Measurements from ENCODE around the gene RAB37.
A peak's percentile ranks its signal among the peaks of the same experiment; 100 is the strongest.

Gene RAB37

DNA sequence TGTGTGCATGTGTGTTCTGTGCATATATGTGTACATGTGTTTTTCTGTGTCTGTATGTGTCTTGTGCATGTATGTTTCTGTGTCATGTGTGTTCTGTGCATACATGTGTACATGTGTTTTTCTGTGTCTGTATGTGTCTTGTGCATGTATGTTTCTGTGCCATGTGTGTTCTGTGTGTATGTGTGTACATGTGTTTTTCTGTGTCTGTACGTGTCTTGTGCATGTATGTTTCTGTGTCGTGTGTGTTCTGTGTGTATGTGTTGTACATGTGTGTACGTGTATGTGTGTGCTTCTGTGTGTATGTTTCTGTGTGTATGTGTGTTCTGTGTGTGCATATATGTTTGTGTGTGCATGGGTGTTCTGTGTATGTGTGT lies 8.4 kb upstream of the RAB37 start:
- no peak for DNase-seq

DNA sequence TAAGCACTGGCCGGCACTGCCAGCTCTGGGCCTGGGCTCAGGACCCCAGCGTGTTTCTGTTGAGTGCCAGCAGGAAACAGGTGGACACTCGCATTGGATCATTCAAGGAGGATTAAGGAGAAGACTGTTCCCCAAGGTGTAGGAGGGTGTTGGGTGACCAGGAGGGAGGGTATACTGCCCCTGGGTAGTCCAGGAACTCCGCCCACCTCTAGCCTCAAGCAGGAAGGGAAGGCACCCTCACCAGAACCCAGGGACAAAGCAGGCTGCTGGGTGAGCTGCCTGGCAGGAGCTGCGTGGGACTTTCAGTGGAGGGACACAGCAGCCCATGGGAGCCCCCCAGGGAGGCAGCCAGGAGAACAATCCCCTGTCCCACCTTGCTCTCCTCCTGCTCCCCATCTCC lies 7.7 kb upstream of the RAB37 start:
- no peak for DNase-seq

DNA sequence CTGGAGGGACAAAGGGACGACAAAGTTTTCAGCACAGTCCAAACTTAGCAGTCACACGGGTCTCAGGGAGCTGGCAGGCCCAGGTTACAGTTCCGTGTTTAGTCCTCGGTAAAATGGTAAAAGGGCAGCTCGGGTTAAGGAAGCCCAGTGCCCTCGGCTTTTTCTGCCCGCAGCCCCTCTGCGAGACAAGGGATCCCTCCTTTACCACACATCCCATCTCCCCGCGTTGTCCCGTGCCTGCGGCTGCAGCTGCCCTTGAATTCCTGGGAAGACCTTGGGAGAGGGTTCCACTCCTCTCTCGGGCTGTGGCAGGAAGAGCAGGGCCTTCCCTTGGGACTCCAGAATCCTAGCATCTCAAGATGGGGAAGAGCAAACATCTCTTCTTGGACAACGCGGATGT lies 7.2 kb upstream of the RAB37 start:
- DNase-seq: no peak

DNA sequence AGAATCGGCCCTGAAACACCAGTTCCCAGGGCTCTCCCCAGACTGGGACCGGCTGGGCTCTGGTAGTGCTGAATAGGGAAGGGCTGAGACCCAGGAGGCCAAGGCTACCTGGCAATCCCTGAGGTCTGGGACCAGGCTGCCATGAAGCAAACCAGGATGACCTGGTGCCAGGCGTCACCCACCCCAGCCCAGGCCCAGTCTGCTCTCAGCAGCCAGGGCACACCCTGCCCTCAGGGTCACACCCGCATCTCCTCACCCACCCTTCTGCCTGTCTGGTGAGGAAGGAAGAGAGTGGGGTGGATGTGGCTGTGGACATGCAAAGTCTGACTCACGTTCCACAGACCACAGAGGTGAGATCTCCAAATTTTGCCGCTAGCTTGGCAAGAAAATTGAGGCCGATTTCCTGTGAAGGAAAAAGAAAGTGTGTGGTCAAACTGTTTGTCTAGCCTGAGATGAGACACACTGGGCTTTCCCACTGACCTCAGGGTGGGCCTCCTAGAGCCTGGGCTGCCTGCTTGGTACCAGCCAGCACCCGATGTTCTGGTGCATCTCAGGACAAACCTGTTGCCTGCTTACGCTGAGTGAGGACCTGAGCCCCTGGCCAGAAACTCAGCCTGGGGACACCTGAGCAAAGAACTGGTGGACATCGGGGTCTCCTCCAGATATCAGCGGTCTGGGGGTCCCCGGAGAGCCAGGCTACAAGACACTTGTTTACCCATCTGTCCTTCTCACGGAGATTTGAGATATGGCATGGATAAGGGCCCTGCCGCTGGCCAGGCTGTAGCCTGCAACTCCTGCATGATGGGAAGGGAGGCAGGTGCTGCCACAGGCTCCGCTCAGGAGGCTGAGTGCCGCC lies 6.3 kb upstream of the RAB37 start:
- DNase-seq: peak; percentile 87

DNA sequence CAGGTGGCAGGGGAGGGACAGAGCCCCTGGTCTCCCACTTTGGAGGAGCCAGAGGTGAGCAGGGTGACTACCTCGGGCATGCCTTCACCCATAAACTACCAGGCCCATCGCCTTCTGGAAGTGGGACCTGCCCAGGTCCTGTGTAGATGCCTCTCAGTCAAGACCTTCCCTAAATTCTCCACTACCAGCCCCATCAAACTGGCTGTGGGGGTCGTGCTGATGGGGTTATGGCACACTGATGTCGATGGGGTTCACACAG lies 5.8 kb upstream of the RAB37 start:
- DNase-seq: no peak

DNA sequence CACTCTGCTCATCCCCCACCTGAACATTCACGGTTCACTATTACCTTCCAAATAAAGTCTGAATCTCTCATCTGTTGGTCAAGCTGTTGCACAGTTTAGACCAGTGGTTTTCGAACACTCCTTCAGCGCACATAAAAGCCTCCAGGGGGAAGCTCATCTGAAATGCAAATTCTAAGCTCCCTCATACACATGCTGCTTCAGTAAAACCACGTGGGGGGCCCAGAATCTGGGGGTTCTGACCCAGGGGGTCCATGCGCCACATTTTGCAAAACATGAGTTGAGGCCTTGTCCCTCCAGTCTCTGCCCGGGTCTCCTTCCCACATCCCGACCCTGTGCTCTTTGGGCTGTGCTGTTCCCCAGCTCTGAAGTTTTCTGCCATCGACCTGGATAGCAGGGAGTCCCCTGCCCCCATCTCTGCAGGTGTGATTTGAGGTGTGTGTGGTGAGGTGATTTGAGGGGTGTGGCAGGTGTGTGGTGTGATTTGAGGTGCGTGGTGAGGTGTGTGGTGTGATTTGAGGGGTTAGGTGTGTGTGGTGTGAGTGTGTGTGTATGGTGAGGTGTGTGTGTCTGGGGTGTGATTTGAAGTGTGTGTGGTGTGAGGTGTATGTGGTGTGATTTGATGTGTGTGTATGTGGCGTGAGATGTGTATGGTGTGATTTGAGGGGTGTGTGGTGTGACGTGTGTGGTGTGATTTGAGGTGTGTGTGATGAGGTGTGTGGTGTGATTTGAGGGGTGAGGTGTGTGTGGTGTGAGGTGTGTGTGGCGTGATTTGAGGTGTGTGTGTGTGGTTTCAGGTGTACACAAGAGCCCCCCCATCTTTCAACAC lies 4.8 kb upstream of the RAB37 start:
- DNase-seq: no peak

DNA sequence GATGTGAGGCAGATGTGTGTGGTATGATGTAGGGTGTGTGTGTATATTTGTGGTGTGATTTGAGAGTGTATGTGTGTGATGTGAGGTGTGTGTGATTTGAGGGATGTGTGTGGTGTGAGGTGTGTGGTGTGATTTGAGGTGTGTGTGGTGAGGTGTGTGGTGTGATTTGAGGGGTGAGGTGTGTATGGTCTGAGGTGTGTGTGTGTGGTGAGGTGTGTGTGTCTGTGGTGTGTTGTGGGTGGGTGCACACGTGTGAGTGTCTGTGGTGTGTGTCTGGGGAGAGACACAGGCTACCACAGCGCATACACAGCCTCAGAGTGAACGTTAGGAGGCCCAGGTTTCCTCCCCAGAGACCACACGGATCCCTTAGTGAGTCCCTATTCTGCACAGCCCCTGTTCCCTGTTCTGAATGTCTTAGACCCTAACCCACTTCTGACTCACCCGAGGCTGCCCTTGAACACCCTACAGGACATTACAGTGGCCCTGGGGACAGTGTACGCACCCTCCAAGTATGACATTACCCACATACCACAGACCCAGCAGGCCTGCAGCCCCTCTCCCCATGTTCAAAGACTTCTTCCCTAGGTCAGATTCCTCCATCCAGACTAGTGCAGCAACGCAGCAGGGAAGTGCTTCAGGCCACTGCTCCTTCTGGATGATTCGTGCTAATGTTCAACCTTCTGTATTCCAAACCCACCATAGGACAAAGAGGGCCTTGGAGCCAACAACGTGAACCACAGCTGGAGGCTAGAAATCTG lies 3.5 kb upstream of the RAB37 start:
- DNase-seq: no peak

DNA sequence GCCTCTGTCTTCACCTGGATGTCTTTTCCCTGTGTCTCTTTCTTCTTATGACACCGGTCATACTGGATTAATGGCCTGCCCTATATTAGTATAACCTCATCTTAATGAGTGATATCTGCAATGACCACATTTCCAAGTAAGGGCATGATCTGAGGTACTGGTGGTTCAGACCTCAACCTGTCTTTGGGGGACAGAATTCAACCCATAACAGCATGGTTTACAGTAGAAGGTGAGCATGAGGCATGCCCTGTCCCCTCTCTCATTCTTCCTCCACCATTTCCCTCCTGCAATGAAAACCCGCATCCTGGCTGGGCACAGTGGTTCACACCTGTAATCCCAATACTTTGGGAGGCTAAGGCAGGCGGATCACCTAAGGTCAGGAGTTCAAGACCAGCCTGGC lies 2.8 kb upstream of the RAB37 start:
- DNase-seq: no peak

DNA sequence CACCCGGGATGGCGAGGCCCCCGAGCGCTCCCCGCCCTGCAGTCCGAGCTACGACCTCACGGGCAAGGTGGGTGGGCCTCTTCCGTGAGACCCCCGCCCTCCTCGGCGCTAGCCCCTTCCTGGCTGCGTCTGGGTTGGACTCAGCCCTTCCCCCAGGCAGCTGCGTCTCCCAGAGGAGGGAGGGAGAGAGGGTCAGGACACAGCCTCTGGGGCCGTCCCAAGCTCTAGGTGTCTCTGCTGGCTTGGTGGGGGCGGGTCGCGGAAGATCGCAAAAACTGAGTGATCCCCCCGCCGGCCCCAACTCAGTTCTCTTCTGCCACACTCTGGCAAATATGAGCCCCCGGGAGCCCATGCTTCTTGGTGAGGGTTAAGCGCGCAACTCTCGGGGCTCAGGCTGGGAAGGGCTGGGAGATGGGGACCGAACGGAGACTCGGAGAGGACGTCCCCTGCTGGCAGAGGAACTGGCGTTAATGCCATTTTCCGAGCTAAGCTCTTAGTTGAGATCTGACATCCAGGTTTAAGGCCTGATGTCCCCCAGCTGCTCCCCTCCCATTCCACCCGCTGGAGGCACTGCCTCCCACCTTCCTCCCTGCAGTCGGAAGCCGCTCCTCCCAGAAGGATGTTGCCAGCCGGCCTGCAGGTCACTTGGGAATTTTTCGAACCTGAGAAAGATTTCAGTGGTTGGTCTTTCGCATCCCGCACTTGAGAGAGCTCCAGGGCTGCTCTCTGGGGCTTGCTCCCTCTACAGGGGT lies 419 bp downstream of the RAB37 start:
- peak; percentile 52 for DNase-seq

DNA sequence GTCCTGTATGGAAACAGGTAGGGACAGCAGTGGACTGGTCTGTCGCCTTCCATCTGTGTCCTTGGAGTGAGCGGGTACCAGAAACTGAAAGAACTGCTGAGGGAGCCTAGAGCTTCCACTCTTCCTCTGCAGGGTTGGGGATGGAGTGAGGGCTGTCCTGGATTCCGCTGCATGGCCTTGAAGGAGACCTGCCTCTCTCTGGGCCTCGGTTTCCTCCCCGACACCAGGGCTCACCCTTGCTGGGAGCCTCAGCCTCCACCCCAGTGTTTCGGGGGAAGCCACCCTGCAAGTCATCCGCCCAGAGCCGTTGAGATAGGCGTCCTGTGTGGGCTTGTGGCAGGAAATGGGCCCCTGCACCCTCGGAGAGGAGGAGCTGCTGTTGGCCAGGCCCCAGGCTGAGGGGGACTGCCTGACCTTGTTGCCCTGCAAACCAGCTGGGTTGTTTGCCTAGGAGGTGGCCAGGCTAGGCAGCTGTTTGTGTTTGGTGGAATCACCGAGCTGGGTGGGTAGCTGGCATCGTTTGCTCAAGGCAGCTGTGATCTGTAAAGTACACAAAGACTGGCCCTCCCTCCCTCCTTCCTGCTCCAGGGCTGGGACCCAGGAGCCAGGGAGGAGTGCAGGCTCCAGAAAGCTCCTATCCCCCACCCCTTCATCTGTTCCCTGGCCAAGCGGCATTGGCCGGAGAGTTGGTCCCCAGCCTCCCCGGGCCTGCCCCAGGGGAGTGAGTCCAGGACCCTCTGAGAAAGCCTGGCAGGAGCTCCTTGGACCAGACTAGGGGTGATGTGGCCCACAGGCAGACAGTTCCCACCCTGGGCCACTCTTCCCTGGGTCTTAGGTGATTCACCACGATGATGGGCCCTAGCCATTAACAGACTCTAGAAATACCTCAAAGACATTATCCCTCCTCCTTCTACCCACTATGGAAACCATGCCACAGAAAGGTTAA lies 1.3 kb downstream of the RAB37 start:
- DNase-seq: peak; percentile 94

DNA sequence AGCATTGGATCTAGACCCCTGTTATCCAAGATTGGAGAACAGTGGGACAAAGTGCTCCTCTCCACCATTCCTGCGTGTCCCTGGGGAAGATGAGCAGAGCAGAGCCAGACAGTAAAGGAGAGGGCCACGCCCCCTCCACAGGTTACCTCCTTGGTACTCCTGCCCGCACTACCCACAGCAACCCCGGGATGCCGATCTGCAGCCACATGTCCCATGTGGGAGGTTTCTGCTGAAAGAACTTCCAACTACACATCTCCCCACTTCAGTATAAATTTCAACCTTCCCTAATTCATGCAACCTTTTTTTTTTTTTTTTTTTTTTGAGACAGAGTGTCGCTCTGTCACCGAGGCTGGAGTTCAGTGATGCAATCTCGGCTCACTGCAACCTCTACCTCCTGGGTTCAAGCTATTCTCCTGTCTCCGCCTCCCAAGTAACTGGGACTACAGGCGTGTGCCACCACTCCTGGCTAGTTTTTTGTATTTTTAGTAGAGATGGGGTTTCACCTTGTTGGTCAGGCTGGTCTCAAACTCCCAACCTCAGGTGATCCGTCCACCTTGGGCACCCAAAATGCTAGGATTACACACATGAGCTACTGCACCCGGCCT lies 2.3 kb downstream of the RAB37 start:
- DNase-seq: no peak

DNA sequence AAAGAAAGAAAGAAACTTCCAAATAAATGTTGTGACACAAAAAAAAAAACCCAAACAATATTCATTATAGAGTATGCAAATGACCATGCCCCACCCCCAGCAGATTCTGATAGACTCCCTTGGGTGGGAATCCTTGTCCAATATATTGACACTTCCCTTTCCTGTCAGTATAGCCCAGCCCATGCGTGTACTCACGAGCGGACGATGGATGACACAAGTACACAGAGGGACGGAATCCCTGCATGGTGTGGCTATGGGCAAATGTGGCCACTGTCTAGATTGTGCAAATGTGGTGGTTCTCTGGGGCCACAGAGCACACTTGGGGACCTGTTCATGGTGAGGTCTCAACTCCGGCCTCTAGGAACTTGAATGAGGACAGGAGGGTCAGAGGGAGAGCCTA lies 3.1 kb downstream of the RAB37 start:
- no peak for DNase-seq

DNA sequence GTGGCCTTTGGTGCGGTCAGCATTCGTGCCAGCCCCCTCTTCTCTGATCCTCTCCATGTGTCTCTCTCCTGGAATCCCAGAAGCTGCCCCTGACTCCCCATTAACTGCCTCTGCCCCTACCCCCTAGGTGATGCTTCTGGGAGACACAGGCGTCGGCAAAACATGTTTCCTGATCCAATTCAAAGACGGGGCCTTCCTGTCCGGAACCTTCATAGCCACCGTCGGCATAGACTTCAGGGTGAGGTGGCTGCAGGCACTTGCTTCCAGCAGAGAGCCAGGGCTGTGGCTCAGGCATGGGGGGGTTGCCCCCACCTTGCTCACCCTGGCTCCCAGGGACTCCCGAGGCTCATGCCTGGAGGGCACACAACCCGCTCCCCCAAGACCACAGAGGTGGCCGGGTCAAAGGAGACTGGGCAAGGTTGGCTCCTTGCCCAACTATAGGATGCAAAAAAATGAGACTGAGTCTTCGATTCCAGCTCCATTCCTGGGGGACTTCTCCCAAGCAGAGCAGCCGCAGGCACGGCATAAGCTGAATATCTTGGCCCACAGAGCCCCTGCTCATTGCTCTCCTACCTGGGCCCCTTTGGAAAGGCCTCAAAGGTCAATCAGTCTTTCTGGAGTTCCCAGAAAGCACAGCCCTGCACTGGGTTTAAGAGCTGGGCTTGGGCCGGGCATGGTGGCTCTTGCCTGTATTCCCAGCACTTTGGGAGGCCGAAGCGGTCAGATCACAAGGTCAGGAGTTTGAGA lies 3.8 kb downstream of the RAB37 start:
- DNase-seq: no peak

DNA sequence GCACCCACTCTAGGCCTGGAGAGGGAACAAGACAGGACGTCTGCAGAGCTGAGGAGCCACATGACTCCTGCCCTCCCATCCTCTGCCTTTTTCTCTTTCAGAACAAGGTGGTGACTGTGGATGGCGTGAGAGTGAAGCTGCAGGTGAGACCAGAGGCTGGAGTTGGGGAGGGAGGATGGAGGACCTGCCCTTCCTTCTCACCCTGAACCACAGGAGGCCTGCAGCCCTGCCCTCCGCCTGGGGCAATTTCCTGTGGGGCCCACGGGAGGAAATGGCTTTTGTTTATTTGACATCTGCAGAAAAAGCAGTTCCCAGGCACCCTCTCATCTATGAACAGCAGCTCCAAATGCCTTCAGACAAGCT lies 5.1 kb downstream of the RAB37 start:
- peak; percentile 87 for DNase-seq

DNA sequence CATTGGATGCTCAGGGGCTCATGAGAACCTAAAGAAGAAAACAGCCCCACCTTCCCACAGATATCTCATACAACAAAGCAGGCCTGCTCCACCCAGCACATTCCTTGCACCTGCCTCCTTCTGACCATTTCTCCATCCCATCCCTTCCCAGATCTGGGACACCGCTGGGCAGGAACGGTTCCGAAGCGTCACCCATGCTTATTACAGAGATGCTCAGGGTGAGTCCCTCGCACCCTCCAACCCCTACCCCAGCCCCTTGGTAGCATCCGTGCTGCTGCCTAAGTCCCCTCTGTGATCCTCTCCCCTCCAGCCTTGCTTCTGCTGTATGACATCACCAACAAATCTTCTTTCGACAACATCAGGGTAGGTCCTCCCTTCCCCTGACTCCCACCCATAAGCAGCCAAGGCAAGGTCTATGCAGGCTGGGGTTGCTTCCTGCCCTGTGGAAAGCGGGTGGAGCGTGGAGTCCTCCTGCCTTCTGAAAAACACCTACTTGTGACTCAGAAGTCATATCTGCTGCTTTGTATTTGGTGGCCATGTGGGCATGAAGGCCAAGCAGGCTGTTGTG lies 6.0 kb downstream of the RAB37 start:
- no peak for DNase-seq

DNA sequence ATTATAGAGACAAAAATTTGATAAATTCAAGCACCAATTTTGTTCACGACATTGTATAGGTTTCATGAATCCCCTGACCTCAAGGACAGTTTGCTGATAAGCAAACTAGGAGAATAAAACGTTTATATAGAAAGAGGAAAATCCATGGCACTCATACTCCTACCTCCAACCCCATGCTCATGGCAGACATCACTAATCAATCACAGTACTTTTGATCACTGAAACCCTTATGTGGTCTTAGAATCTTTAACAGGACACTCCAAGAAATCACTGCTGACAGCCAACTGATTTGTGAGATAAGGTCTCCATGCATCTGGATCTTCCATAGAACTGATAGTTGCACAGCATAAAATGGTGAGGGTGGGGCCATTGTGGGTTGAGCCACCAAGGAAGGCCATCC lies 6.7 kb downstream of the RAB37 start:
- DNase-seq: no peak

DNA sequence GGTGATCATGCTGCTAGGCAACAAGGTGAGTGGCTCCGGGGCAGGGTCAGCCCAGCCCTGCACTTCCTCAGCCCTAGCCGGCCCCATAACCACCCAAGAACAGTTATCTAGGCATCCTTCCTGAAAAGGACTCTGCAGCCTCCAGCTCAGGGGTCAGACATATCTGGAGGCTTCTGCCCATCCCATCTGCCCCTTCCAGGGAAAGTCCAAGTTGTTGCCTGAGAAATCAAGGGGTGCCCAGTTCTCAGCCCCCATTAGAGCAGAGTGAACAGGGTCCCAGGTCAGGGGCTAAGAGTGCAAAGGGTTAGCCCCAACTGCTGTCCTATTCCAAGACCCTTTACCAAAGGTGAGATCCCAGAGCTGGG lies 7.3 kb downstream of the RAB37 start:
- no peak for DNase-seq

DNA sequence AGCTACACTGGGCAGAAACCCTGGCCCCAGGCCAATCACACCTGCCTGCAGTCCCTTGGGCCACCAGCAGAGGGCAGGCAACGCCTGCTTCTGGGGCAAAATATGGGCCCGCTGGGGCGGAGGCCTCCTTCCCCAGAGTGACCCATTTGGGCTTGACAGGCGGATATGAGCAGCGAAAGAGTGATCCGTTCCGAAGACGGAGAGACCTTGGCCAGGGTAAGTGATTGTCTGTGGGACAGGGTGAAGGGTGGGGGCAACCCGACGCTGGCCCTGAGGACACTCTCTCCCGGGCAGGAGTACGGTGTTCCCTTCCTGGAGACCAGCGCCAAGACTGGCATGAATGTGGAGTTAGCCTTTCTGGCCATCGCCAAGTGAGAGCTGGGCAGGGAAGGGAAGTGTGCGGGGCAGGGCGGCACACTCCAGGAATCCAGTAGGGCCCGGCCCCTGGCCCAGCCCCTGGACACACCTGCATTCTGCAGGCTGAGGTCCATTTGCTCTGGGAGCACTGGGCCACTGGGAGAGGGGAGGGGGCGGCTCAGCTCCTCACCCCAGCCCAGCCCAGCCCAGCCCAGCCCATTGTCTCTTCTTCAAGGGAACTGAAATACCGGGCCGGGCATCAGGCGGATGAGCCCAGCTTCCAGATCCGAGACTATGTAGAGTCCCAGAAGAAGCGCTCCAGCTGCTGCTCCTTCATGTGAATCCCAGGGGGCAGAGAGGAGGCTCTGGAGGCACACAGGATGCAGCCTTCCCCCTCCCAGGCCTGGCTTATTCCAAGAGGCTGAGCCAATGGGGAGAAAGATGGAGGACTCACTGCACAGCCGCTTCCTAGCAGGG lies 7.9 kb downstream of the RAB37 start:
- peak; percentile 90 for DNase-seq

DNA sequence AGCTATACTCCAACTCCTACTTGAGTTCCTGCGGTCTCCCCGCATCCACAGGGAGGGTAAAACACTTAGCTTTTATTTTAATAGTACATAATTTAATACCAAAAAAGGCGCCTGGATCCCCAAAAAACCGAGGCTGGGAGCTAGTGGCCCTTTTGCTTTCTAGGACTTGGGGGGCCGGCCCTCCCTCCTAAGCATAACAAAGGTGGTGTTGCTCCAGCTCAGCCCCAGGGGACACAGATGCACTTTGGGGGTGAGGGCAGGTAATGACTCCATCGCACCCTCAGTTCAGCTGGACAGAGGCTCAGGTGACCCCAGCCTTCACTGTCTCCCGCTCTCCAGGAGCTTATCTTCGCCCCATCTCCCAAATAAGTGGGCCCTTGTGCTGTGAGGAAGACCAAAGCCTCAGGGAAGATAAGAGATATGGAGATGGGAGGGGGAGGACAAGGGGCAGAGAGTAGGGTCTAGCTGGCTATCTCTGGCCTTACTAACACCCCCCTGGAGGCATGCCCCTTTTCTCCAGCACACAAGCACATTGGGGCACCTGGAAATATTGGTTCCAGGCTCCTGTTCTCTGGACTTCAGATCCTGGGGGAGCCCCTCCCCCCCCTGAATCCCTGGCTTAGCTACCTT lies 8.6 kb downstream of the RAB37 start:
- no peak for DNase-seq
